K562 (cell line): ENCODE results near the gene RREB1. TPM values are rescaled to one million over a fixed set of nuclear protein-coding genes. Genes with fewer than 3 reads are reported as not detected.
A peak's percentile ranks its signal among the peaks of the same experiment; 100 is the strongest.

Source experiments
- ATAC-seq: fragments of 200-7000 bp; cut with Tn5 transposase; 3 replicates; pipeline ENCODE4 v1.9.1; 2020; ENCODE audit warnings: moderate library complexity
- BruUV-seq: library from RNA; stranded (reverse); fragments of 400-500 nt; replicated peaks from 2 replicates; lab custom pipeline; 2021; lab: Mats Ljungman, UMichigan
- CTCF ChIA-PET: fragments of 300-600 bp; formaldehyde crosslinking; extraction: SDS; loops from one replicate; lab custom pipeline; 2021; ENCODE audit warnings: low intra/inter-chr PET ratio; lab: Yijun Ruan, JAX
- POLR2A ChIA-PET: fragments of 300-600, 350-650 bp; sonication (Branson Sonifier 250); formaldehyde crosslinking; extraction: SDS; loops from one replicate; lab custom pipeline; 2021; ENCODE audit warnings: antibody characterized with exemption, inconsistent platforms; lab: Yijun Ruan, JAX
- DNase-seq, 4 experiments: peaks; one replicate each; pipeline versions ENCODE4 v3.0.0 to v3.0.0-alpha.2; 2011 to 2018; ENCODE audit warnings: low spot score in 3 of 4, mixed read lengths in 3 of 4; ENCODE audit errors: extremely low read depth in 1 of 4
- FAIRE-seq: peaks from 2 replicates; lab custom pipeline; 2011; peaks lifted over from hg19 to GRCh38; lab: Jason Lieb, UNC
- H2AFZ ChIP-seq: 2 replicates; pipeline ENCODE4 v1.6.0; 2011; ENCODE audit warnings: low read depth, low read length, control low read depth, inconsistent platforms
- H3K27ac ChIP-seq: fragments of 200-600 bp; 3 replicates; pipeline ENCODE4 v1.8.0; 2011; ENCODE audit warnings: low read depth, mild to moderate bottlenecking, control low read depth, inconsistent platforms, low read length, moderate library complexity, mixed read lengths; ENCODE audit errors: extremely low read depth
- H3K27me3 ChIP-seq, 2 experiments: fragments of 300-600 bp in 1 of 2; 2 replicates in 1 of 2; 3 replicates in 1 of 2; pipeline versions ENCODE4 v1.6.0 to v1.8.0; 2011; ENCODE audit warnings: inconsistent platforms in 2 of 2, low read length in 2 of 2, mild to moderate bottlenecking in 1 of 2, mixed read lengths in 1 of 2, moderate library complexity in 1 of 2; ENCODE audit not compliant: control insufficient read depth in 2 of 2, insufficient read depth in 2 of 2
- H3K36me3 ChIP-seq: fragments of 300-600 bp; 3 replicates; pipeline ENCODE4 v1.8.0; 2011; ENCODE audit warnings: mild to moderate bottlenecking, low read length, inconsistent platforms; ENCODE audit not compliant: control insufficient read depth, insufficient read depth
- H3K4me1 ChIP-seq, 2 experiments: fragments of 200-600 bp in 1 of 2; replicated peaks in 1 of 2; 2 replicates in 1 of 2; 3 replicates in 1 of 2; pipeline versions ENCODE4 v1.5.1 to v1.8.0; 2011; ENCODE audit warnings: inconsistent platforms in 2 of 2, low read length in 2 of 2, mild to moderate bottlenecking in 1 of 2, mixed read lengths in 1 of 2, moderate library complexity in 1 of 2; ENCODE audit not compliant: control insufficient read depth in 2 of 2, insufficient read depth in 2 of 2
- H3K4me2 ChIP-seq: 2 replicates; pipeline ENCODE4 v1.6.1; 2011; ENCODE audit warnings: low read length, control low read depth, inconsistent platforms, mixed read lengths; ENCODE audit not compliant: insufficient read depth
- H3K4me3 ChIP-seq: fragments of 200-600 bp; sonication (generic), shearing (Covaris generic); 2 replicates; pipeline ENCODE4 v1.5.1; 2016; ENCODE audit warnings: control low read depth, inconsistent platforms
- H3K79me2 ChIP-seq: fragments of 200-600 bp; 3 replicates; pipeline ENCODE4 v1.8.0; 2011; ENCODE audit warnings: low read length, inconsistent platforms; ENCODE audit not compliant: control insufficient read depth, insufficient read depth
- H3K9ac ChIP-seq, 2 experiments: 2 replicates each; pipeline versions ENCODE4 v1.6.0 to v1.6.1; 2011; ENCODE audit warnings: low read depth in 2 of 2, low read length in 2 of 2, control low read depth in 1 of 2, inconsistent platforms in 1 of 2, mild to moderate bottlenecking in 1 of 2, mixed read lengths in 1 of 2; ENCODE audit not compliant: insufficient read depth in 1 of 2
- H3K9me1 ChIP-seq: one replicate; pipeline ENCODE4 v1.6.0; 2011; ENCODE audit warnings: inconsistent platforms, mild to moderate bottlenecking, low read length, moderate library complexity; ENCODE audit not compliant: control insufficient read depth, insufficient read depth
- H3K9me3 ChIP-seq: replicated peaks from 2 replicates; pipeline ENCODE4 v1.5.1; 2011; ENCODE audit warnings: low read depth, low read length, inconsistent platforms; ENCODE audit not compliant: control insufficient read depth, insufficient read depth
- H4K20me1 ChIP-seq: replicated peaks from 2 replicates; pipeline ENCODE4 v1.6.1; 2011; ENCODE audit warnings: low read length, inconsistent platforms, mixed read lengths; ENCODE audit not compliant: control insufficient read depth, insufficient read depth
- DACH1 ChIP-seq: fragments of 450-650 bp; IDR thresholded peaks from 2 replicates; pipeline ENCODE4 v1.6.1; 2018; ENCODE audit not compliant: partially characterized antibody
- FOSL1 ChIP-seq: fragments of 200-800 bp; sonication (Bioruptor generic); conservative IDR thresholded peaks from 2 replicates; pipeline ENCODE4 v1.6.1; 2016; ENCODE audit warnings: missing genetic modification characterization, missing compliant biosample characterization
- MTA1 ChIP-seq: fragments of 450-650 bp; IDR thresholded peaks from 2 replicates; pipeline ENCODE4 v1.6.1; 2017; ENCODE audit warnings: borderline replicate concordance
- NCOA4 ChIP-seq: fragments of 450-650 bp; IDR thresholded peaks from 2 replicates; pipeline ENCODE4 v1.6.1; 2018; ENCODE audit warnings: mild to moderate bottlenecking; ENCODE audit not compliant: partially characterized antibody
- PRPF4 ChIP-seq: fragments of 200-400 bp; formaldehyde crosslinking; IDR thresholded peaks from one replicate; pipeline ENCODE4 v1.6.1; 2017; ENCODE audit warnings: low read length, low read depth, mild to moderate bottlenecking; ENCODE audit not compliant: insufficient read depth, poor library complexity, severe bottlenecking
- SRF ChIP-seq, 2 experiments: fragments of 250-450, 450-650 bp in 1 of 2; sonication (Bioruptor Pico) in 1 of 2; sonication (generic) in 1 of 2; formaldehyde crosslinking; IDR thresholded peaks; 2 replicates each; pipeline versions ENCODE4 v1.5.0 to v1.5.1; 2020 to 2022; ENCODE audit warnings: mild to moderate bottlenecking in 1 of 2, missing genetic modification reagents in 1 of 2
- XRCC4 ChIP-seq: IDR thresholded peaks from one replicate; pipeline ENCODE4 v1.6.1; 2011; ENCODE audit not compliant: insufficient read depth, insufficient read length; ENCODE audit errors: extremely low read depth
- ZBTB9 ChIP-seq: fragments of 450-650 bp; formaldehyde crosslinking; IDR thresholded peaks from 2 replicates; pipeline ENCODE4 v1.4.0; 2020; ENCODE audit warnings: mild to moderate bottlenecking, moderate library complexity
- ZNF41 ChIP-seq: fragments of 250-450 bp; sonication (Bioruptor Pico); conservative IDR thresholded peaks from 2 replicates; pipeline ENCODE4 v1.4.0; 2020; ENCODE audit warnings: mild to moderate bottlenecking
- ZNF57 ChIP-seq: fragments of 450-650 bp; formaldehyde crosslinking; IDR thresholded peaks from 2 replicates; pipeline ENCODE4 v1.4.0; 2020; ENCODE audit warnings: mild to moderate bottlenecking, moderate library complexity
- WGBS: fragments of 100-300 bp; shearing (Covaris generic); methylation state at CpG from one replicate; pipeline ENCODE4 v1.1.6; 2016; ENCODE audit warnings: low coverage, mixed read lengths; ENCODE audit not compliant: insufficient coverage; ENCODE audit errors: missing lambda C conversion rate; 5-methylcytosine and 5-hydroxymethylcytosine counted together
- in situ Hi-C: fragments of 300-500 bp; cut with MboI; formaldehyde crosslinking; loops from 4 replicates; pipeline ENCODE4 v1.15.0; 2018; ENCODE audit warnings: inconsistent platforms, mixed read lengths
- intact Hi-C: fragments of 100-400 bp; cut with micrococcal nuclease; formaldehyde crosslinking; loops from 2 replicates; pipeline ENCODE4 v1.14.2; 2022
- polyA plus RNA-seq, 8 experiments: library from polyadenylated mRNA; depleted of rRNA in 4 of 8; stranded (reverse) in 5 of 8; unstranded in 3 of 8; fragments of >200 nt; fragmentation: Nextera tagmentation in 2 of 8; fragmentation: Illumina TruSeq in 1 of 8; extraction: Ambion mirVana in 2 of 8; extraction: Trizol in 1 of 8; gene quantifications; 2 replicates each; pipeline versions ENCODE4 v1.2.1 to v1.2.3, GENCODE V29; 2011 to 2014; ENCODE audit warnings: inconsistent platforms in 1 of 8, missing spikeins in 1 of 8
- total RNA-seq, 7 experiments: library from RNA; depleted of rRNA in 6 of 7; stranded (reverse); fragments of >200 nt in 6 of 7; fragmentation: Illumina TruSeq in 2 of 7; extraction: Trizol in 2 of 7; gene quantifications; 2 replicates each; pipeline versions ENCODE4 v1.2.1 to v1.2.3, GENCODE V29; 2011 to 2021; ENCODE audit warnings: low replicate concordance in 1 of 7
- TF ChIP-seq, protein P1 (sequence below), 2 experiments: IDR thresholded peaks; 2 replicates each; pipeline ENCODE4 v1.6.1; 2011; ENCODE audit warnings: borderline replicate concordance in 1 of 2, control low read depth in 1 of 2, low read depth in 1 of 2, low read length in 1 of 2, mild to moderate bottlenecking in 1 of 2, mixed read lengths in 1 of 2, moderate library complexity in 1 of 2; ENCODE audit not compliant: insufficient read depth in 1 of 2, insufficient read length in 1 of 2, poor library complexity in 1 of 2, severe bottlenecking in 1 of 2; ENCODE audit errors: extremely low read depth in 1 of 2
- TF ChIP-seq, protein P2 (sequence below): sonication (generic); formaldehyde crosslinking; IDR thresholded peaks from 2 replicates; pipeline ENCODE4 v1.9.0; 2022; ENCODE audit warnings: mild to moderate bottlenecking, missing genetic modification reagents

The RREB1 gene
- total and polyA plus RNA-seq, 9 of the 15 experiments (the other 6 are each of a cell fraction or from before 2014, with no cell fraction given), result 3.3 to 64.2 (median 19.3) TPM

- Histone ChIP-seq H3K27me3 (no peaks in the 10 kb centered on the region), H4K20me1 (no peaks in the 10 kb centered on the region), H3K9me3 (no peaks in the 10 kb centered on the region), H3K27ac (no peak overlapping the region), H3K36me3 (peaks cover 93% of the 10 kb centered on the region), H3K9ac (no peak overlapping the region)
- intact Hi-C loops, result no loop called here
- 86% methylated on average over 1 of the region's 1 CpG for WGBS
- ATAC-seq, result no peak; the same call in 2 of the 3 replicates
- BruUV-seq, result no TSS peak
- POLR2A ChIA-PET, result interaction anchor here (1.6 kb wide), 1 partner anchor 19 kb away, joined by 5 read pairs; no protein-coding TSS in a partner anchor
- CTCF ChIA-PET, result interaction anchor here (0.7 kb wide), 1 partner anchor 10 kb away, joined by 4 read pairs; no protein-coding TSS in a partner anchor
- TF ChIP-seq NCOA4 (no peak), PRPF4 (no peak), FOSL1 (tag) (peak; percentile 63)
- TF ChIP-seq, all 486 proteins: peak for 1
- Histone ChIP-seq H2AFZ (no peak overlapping the region), H3K79me2 (peaks cover 57% of the 10 kb centered on the region), H3K4me3 (no peak overlapping the region), H3K4me2 (no peak overlapping the region), H3K9me1 (no peaks in the 10 kb centered on the region), H3K4me1 (peaks cover 0 to 13% of the 10 kb centered on the region in 2 experiments; a peak in 2 of 5 replicates)
- FAIRE-seq (no peak), DNase-seq (no peak)
- in situ Hi-C loops, result no loop called here
These were observed 76.7 kb downstream of the RREB1 start for GRCh38 chr6:7184502-7184901.

- DNase-seq (no peak), FAIRE-seq (no peak), ATAC-seq (no peak)
- Histone ChIP-seq H3K9me3 (no peaks in the 10 kb centered on the region), H3K4me3 (no peak overlapping the region), H3K9me1 (no peaks in the 10 kb centered on the region), H3K4me1 (peaks cover 0 to 4% of the 10 kb centered on the region in 2 experiments; a peak in 2 of 5 replicates), H4K20me1 (no peaks in the 10 kb centered on the region), H3K36me3 (peaks cover 94% of the 10 kb centered on the region), H2AFZ (no peak overlapping the region), H3K9ac (no peak overlapping the region), H3K4me2 (no peak overlapping the region), H3K79me2 (peaks cover 47% of the 10 kb centered on the region), H3K27ac (no peak overlapping the region), H3K27me3 (no peaks in the 10 kb centered on the region)
- in situ Hi-C loops (no loop called here), intact Hi-C loops (no loop called here)
- ChIA-PET CTCF (no interaction called here), POLR2A (interaction anchor here (0.6 to 2.2 kb wide), 3 partner anchors 10 to 449 kb away, joined by 3 to 6 read pairs (median 4); no protein-coding TSS in a partner anchor)
- WGBS, result 92% methylated on average over 4 of the region's 4 CpGs
- BruUV-seq, result no TSS peak
- TF ChIP-seq SRF (CRISPR knock-in tag; IDR thresholded peaks at IDR 0.05), result no peak
- TF ChIP-seq, protein P1, sequence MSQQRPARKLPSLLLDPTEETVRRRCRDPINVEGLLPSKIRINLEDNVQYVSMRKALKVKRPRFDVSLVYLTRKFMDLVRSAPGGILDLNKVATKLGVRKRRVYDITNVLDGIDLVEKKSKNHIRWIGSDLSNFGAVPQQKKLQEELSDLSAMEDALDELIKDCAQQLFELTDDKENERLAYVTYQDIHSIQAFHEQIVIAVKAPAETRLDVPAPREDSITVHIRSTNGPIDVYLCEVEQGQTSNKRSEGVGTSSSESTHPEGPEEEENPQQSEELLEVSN (IDR thresholded peaks at IDR 0.05; ENCODE audit: borderline replicate concordance in 1 of 2, extremely low read depth in 1 of 2, insufficient read depth in 1 of 2, insufficient read length in 1 of 2, low read depth in 1 of 2, low read length in 1 of 2, poor library complexity in 1 of 2, severe bottlenecking in 1 of 2), result no peak
- TF ChIP-seq, protein P2, sequence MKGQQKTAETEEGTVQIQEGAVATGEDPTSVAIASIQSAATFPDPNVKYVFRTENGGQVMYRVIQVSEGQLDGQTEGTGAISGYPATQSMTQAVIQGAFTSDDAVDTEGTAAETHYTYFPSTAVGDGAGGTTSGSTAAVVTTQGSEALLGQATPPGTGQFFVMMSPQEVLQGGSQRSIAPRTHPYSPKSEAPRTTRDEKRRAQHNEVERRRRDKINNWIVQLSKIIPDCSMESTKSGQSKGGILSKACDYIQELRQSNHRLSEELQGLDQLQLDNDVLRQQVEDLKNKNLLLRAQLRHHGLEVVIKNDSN (CRISPR knock-in tag), result no peak
- no peak for TF ChIP-seq ZNF57
- no peak for TF ChIP-seq ZBTB9 (CRISPR knock-in tag)
- no peak for TF ChIP-seq MTA1
- TF ChIP-seq XRCC4, result no peak
- TF ChIP-seq ZNF41 (CRISPR knock-in tag), result no peak
- no peak for TF ChIP-seq DACH1
These were observed 77.8 kb downstream of the RREB1 start for GRCh38 chr6:7185561-7185960.
